ENCODE results near the gene ZNF184.

DNA sequence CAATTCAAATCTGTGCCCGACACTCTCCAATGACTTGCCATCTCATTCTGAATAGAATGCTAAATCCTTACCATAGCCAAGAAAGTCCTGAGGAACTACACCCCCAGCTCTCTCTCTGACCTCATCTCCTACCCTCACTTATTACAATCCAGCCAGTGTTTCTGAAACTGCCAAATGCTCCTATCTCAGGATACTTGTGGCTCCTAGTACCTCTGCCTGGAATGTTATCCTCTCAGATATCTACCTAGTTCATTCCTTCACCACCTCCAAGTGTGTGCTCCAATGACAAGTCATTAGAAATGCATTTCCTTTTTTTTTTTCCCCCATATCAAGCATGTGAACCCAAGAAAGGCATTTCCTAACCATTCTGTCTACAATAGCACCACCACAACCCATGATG is 24.4 kb downstream of the ZNF184 start:
- no peak for TF ChIP-seq EZH2 (IDR thresholded peaks at IDR 0.05; ENCODE audit: low read length, missing control alignments)
- TF ChIP-seq, protein P1, sequence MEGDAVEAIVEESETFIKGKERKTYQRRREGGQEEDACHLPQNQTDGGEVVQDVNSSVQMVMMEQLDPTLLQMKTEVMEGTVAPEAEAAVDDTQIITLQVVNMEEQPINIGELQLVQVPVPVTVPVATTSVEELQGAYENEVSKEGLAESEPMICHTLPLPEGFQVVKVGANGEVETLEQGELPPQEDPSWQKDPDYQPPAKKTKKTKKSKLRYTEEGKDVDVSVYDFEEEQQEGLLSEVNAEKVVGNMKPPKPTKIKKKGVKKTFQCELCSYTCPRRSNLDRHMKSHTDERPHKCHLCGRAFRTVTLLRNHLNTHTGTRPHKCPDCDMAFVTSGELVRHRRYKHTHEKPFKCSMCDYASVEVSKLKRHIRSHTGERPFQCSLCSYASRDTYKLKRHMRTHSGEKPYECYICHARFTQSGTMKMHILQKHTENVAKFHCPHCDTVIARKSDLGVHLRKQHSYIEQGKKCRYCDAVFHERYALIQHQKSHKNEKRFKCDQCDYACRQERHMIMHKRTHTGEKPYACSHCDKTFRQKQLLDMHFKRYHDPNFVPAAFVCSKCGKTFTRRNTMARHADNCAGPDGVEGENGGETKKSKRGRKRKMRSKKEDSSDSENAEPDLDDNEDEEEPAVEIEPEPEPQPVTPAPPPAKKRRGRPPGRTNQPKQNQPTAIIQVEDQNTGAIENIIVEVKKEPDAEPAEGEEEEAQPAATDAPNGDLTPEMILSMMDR (conservative IDR thresholded peaks at IDR 0.05 in 1 of 2, IDR thresholded peaks at IDR 0.05 in 1 of 2; ENCODE audit: low read depth in 1 of 2, low read length in 2 of 2), result no peak
